HG03571 (cell line): ENCODE data around the gene ATP8A2.

ENCODE experiments used
- ATAC-seq: cut with Tn5 transposase; IDR thresholded peaks from one replicate; pipeline ENCODE4 v1.9.1; 2021; ENCODE audit not compliant: unreplicated experiment

The ATP8A2 gene

GRCh38 chr13:25905611-25906010 lies 533.8 kb downstream of the ATP8A2 start:
- ATAC-seq = no peak

GRCh38 chr13:25906191-25906661 lies 534.5 kb downstream of the ATP8A2 start:
- no peak for ATAC-seq

GRCh38 chr13:25908366-25908765 lies 536.6 kb downstream of the ATP8A2 start:
- ATAC-seq = no peak

- ATAC-seq = no peak
These were observed 538.5 kb downstream of the ATP8A2 start for GRCh38 chr13:25910243-25910642.

GRCh38 chr13:25910991-25911419 lies 539.2 kb downstream of the ATP8A2 start:
- ATAC-seq = no peak

GRCh38 chr13:25912961-25913360 lies 541.2 kb downstream of the ATP8A2 start:
- ATAC-seq = no peak

- ATAC-seq = no peak
These were observed 544.2 kb downstream of the ATP8A2 start for GRCh38 chr13:25915840-25916518.

- no peak for ATAC-seq
These were observed 548.5 kb downstream of the ATP8A2 start for GRCh38 chr13:25920277-25920676.

- no peak for ATAC-seq
These were observed 549.2 kb downstream of the ATP8A2 start for GRCh38 chr13:25920931-25921330.

GRCh38 chr13:25922376-25922775 lies 550.6 kb downstream of the ATP8A2 start:
- ATAC-seq = no peak

GRCh38 chr13:25923217-25924085 lies 551.7 kb downstream of the ATP8A2 start:
- ATAC-seq = no peak

GRCh38 chr13:25927363-25927762 lies 555.6 kb downstream of the ATP8A2 start:
- no peak for ATAC-seq

GRCh38 chr13:25927932-25928331 lies 556.2 kb downstream of the ATP8A2 start:
- no peak for ATAC-seq

- no peak for ATAC-seq
These were observed 557.2 kb downstream of the ATP8A2 start for GRCh38 chr13:25928941-25929505.

- no peak for ATAC-seq
These were observed 558.0 kb downstream of the ATP8A2 start for GRCh38 chr13:25929816-25930215.

GRCh38 chr13:25930653-25931052 lies 558.9 kb downstream of the ATP8A2 start:
- ATAC-seq = no peak

GRCh38 chr13:25932365-25932764 lies 560.6 kb downstream of the ATP8A2 start:
- ATAC-seq = no peak

GRCh38 chr13:25933520-25933919 lies 561.7 kb downstream of the ATP8A2 start:
- no peak for ATAC-seq

- ATAC-seq = no peak
These were observed 562.4 kb downstream of the ATP8A2 start for GRCh38 chr13:25934127-25934526.

GRCh38 chr13:25939961-25940687 lies 568.4 kb downstream of the ATP8A2 start:
- ATAC-seq = no peak

GRCh38 chr13:25943081-25943480 lies 571.3 kb downstream of the ATP8A2 start:
- no peak for ATAC-seq
